ENCODE results near the gene SDHA. TPM values are rescaled to one million over a fixed set of nuclear protein-coding genes. Genes with fewer than 3 reads are reported as not detected.
"Not testable (repeated sequence)": the region's sequence is repeated elsewhere in the genome, so short reads cannot be mapped to it uniquely, and the experiment has no call there.

The SDHA gene
- total RNA-seq, 4 donors from 2014 or later, result 155 to 471 (median 250) TPM

DNA sequence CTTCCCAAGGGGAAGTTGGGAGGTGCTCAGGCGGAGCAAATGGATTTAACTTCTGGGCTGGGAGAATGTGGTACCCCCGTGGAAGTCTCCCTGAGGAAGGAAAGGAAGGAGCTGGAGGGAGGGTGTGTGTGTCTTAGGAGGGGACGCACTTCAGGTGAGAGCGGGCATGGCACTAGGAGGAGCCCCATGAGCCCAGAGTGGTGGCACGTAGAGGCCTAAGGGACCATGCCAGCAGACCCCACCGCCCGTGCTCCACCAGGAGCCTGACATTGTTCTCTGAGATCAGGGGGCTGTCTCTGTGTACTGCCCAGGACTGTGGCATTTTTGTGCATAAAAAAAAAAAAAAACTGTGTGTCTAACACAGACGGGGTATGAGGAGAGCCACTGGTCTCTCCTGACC, 84.8 kb downstream of the SDHA start:
- H3K4me3 ChIP-seq, result no peak overlapping the region
- no peak for DNase-seq
- peaks cover 0 to 5% (median 0%) of the 10 kb centered on the region in 4 donors for H3K36me3 ChIP-seq
- no peaks in the 10 kb centered on the region for H3K27me3 ChIP-seq
- 67 to 80% methylated on average over 1 to 8 of the region's 8 CpGs for WGBS, 2 donors (ENCODE audit: low coverage in 1 of 2)
- in situ Hi-C loops (cut with MboI; ENCODE audit: low pct_ligation_motif_present in 1 of 4, low pct_unique_long_range_greater_than_20kb in 1 of 4, low sequenced_read_pairs in 3 of 4) (no loop called here), intact Hi-C loops (cut with DNase I; ENCODE audit: low total_unique reads) (no loop called here)
- H3K4me1 ChIP-seq, result peaks cover 0 to 14% (median 7%) of the 10 kb centered on the region in 4 donors
- H3K27ac ChIP-seq, result peak overlapping the region in 1 of 4 donors; percentile 36
- no peak for TF ChIP-seq EP300 (IDR thresholded peaks at IDR 0.05; ENCODE audit: low read depth)
- TF ChIP-seq POLR2A (IDR thresholded peaks at IDR 0.05), result no peak
- TF ChIP-seq, protein P1, sequence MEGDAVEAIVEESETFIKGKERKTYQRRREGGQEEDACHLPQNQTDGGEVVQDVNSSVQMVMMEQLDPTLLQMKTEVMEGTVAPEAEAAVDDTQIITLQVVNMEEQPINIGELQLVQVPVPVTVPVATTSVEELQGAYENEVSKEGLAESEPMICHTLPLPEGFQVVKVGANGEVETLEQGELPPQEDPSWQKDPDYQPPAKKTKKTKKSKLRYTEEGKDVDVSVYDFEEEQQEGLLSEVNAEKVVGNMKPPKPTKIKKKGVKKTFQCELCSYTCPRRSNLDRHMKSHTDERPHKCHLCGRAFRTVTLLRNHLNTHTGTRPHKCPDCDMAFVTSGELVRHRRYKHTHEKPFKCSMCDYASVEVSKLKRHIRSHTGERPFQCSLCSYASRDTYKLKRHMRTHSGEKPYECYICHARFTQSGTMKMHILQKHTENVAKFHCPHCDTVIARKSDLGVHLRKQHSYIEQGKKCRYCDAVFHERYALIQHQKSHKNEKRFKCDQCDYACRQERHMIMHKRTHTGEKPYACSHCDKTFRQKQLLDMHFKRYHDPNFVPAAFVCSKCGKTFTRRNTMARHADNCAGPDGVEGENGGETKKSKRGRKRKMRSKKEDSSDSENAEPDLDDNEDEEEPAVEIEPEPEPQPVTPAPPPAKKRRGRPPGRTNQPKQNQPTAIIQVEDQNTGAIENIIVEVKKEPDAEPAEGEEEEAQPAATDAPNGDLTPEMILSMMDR (IDR thresholded peaks at IDR 0.05), result no peak
- no peak for TF ChIP-seq POLR2AphosphoS5 (IDR thresholded peaks at IDR 0.05)
- no peaks in the 10 kb centered on the region for H3K9me3 ChIP-seq

DNA sequence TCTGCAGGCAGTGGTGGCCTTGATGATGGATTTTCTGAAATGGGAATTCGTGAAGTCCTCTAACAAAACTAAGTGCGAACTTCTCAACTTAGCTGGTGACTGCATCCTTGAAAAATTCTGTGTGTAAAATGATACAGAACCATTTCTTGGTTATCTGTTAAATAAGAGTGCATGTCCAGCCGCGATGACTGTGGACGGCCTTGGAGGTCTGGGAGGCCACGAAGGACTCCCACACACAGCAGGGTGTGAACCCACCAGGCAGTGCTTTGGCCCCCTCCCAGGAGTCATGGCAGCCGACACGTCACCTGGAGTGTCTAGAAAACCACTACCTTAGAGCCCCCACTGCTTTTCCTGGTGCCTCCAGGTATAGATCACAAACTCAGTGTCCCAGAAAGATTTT, 85.6 kb downstream of the SDHA start:
- in situ Hi-C loops (cut with MboI; ENCODE audit: low pct_ligation_motif_present in 1 of 4, low pct_unique_long_range_greater_than_20kb in 1 of 4, low sequenced_read_pairs in 3 of 4); H3K36me3 ChIP-seq; H3K9me3 ChIP-seq; H3K27me3 ChIP-seq; DNase-seq; intact Hi-C loops (cut with DNase I; ENCODE audit: low total_unique reads); H3K27ac ChIP-seq; H3K4me3 ChIP-seq: not testable (repeated sequence)
- peaks cover 0 to 14% (median 7%) of the 10 kb centered on the region in 4 donors for H3K4me1 ChIP-seq
- 89% methylated on average over 7 of the region's 8 CpGs; no CpG with 5 or more reads in 1 of the 2 donors for WGBS, 2 donors (ENCODE audit: low coverage in 1 of 2)

DNA sequence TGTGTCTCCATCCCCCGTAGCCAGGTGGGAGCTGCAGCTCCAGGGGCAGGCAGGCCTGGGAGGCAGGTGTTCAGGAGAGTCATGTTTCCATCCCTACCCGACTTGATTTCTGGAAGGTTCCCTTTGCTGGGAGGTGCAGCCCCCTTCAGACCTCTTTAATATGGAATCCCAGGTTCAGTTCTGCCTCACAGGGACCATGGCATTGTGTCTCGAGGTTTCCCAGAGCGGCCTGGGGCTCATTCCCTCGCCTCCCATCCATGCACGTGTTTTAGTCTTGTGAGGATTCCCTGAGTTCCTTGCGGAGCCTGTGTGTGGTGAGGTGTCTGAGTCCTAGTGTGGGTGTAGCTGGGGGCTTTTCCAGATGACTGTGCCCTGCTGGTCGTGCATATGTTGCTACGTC, 86.9 kb downstream of the SDHA start:
- no peak overlapping the region for H3K27ac ChIP-seq
- no peaks in the 10 kb centered on the region for H3K9me3 ChIP-seq
- peaks cover 0 to 5% (median 0%) of the 10 kb centered on the region in 4 donors for H3K36me3 ChIP-seq
- no peak for TF ChIP-seq POLR2A (IDR thresholded peaks at IDR 0.05)
- TF ChIP-seq POLR2AphosphoS5 (IDR thresholded peaks at IDR 0.05), result no peak
- TF ChIP-seq EP300 (IDR thresholded peaks at IDR 0.05; ENCODE audit: low read depth), result no peak
- TF ChIP-seq, protein P1 (IDR thresholded peaks at IDR 0.05), result no peak
- no peaks in the 10 kb centered on the region for H3K27me3 ChIP-seq
- in situ Hi-C loops (cut with MboI; ENCODE audit: low pct_ligation_motif_present in 1 of 4, low pct_unique_long_range_greater_than_20kb in 1 of 4, low sequenced_read_pairs in 3 of 4), result no loop called here
- intact Hi-C loops (cut with DNase I; ENCODE audit: low total_unique reads), result no loop called here
- 93% methylated on average over 9 of the region's 9 CpGs; no CpG with 5 or more reads in 1 of the 2 donors for WGBS, 2 donors (ENCODE audit: low coverage in 1 of 2)
- DNase-seq, result no peak
- peaks cover 0 to 14% (median 7%) of the 10 kb centered on the region in 4 donors for H3K4me1 ChIP-seq
- no peak overlapping the region for H3K4me3 ChIP-seq

DNA sequence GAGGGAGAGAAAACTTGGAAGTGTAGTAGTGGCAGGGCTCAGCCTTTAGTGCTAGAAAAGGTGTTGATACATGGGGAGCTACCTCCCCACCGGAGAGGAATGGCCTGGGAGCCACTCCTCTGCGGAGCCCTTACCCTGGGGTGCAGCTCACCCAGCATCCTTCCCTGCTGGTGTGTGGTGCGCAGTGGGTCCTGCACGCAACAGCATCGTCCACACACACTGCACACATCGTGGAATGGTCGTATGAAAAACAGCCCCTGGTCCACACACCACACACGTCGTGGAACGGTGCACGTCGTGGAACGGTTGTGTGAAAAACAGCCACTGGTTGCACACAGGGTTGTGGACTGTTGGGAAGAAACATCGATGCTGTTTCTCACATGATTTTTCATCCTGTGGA, 87.3 kb downstream of the SDHA start:
- no peak for TF ChIP-seq POLR2AphosphoS5 (IDR thresholded peaks at IDR 0.05)
- TF ChIP-seq, protein P1 (IDR thresholded peaks at IDR 0.05), result no peak
- no peak for TF ChIP-seq EP300 (IDR thresholded peaks at IDR 0.05; ENCODE audit: low read depth)
- TF ChIP-seq POLR2A (IDR thresholded peaks at IDR 0.05), result no peak
- H3K9me3 ChIP-seq, result no peaks in the 10 kb centered on the region
- peaks cover 0 to 14% (median 7%) of the 10 kb centered on the region in 4 donors for H3K4me1 ChIP-seq
- no peaks in the 10 kb centered on the region for H3K27me3 ChIP-seq
- H3K4me3 ChIP-seq, result no peak overlapping the region
- 91 to 96% methylated on average over 7 to 14 of the region's 14 CpGs for WGBS, 2 donors (ENCODE audit: low coverage in 1 of 2)
- intact Hi-C loops (cut with DNase I; ENCODE audit: low total_unique reads), result no loop called here
- in situ Hi-C loops (cut with MboI; ENCODE audit: low pct_ligation_motif_present in 1 of 4, low pct_unique_long_range_greater_than_20kb in 1 of 4, low sequenced_read_pairs in 3 of 4), result no loop called here
- peaks cover 0 to 5% (median 0%) of the 10 kb centered on the region in 4 donors for H3K36me3 ChIP-seq
- DNase-seq, result no peak
- no peak overlapping the region for H3K27ac ChIP-seq
